ENCODE results near the gene BSDC1. TPM values are rescaled to one million over a fixed set of nuclear protein-coding genes. Genes with fewer than 3 reads are reported as not detected.

BSDC1 gene
- total and polyA plus RNA-seq, 2 of the 13 experiments (the other 11 are each of a cell fraction or from before 2014, with no cell fraction given): 40.3 to 64.2 TPM

- TF ChIP-seq, protein P1, sequence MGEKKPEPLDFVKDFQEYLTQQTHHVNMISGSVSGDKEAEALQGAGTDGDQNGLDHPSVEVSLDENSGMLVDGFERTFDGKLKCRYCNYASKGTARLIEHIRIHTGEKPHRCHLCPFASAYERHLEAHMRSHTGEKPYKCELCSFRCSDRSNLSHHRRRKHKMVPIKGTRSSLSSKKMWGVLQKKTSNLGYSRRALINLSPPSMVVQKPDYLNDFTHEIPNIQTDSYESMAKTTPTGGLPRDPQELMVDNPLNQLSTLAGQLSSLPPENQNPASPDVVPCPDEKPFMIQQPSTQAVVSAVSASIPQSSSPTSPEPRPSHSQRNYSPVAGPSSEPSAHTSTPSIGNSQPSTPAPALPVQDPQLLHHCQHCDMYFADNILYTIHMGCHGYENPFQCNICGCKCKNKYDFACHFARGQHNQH (CRISPR knock-in tag; IDR thresholded peaks at IDR 0.05): peak; percentile 53
- TF ChIP-seq ZNF766 (CRISPR knock-in tag; IDR thresholded peaks at IDR 0.05; ENCODE audit: borderline replicate concordance): 0 out of 2 replicates have a peak, but pooled peaks have one; percentile 58
- peak; percentile 76 for TF ChIP-seq ZNF331 (CRISPR knock-in tag; IDR thresholded peaks at IDR 0.05)
- TF ChIP-seq ZNF597 (CRISPR knock-in tag; IDR thresholded peaks at IDR 0.05): no peak
- peak; percentile 76; the same call in 1 of the 2 replicates for TF ChIP-seq ZNF557 (CRISPR knock-in tag; IDR thresholded peaks at IDR 0.05)
- TF ChIP-seq ZNF547 (CRISPR knock-in tag; IDR thresholded peaks at IDR 0.05): 0 out of 2 replicates have a peak, but pooled peaks have one; percentile 3
- no peak for TF ChIP-seq ZMAT5 (CRISPR knock-in tag; IDR thresholded peaks at IDR 0.05; ENCODE audit: borderline replicate concordance, low read depth)
- TF ChIP-seq CCDC6 (CRISPR knock-in tag; IDR thresholded peaks at IDR 0.05): peak; percentile 77; the same call in 1 of the 2 replicates
- TF ChIP-seq ZNF660 (CRISPR knock-in tag; IDR thresholded peaks at IDR 0.05; ENCODE audit: borderline replicate concordance, low read depth): 0 out of 2 replicates have a peak, but pooled peaks have one; percentile 75
- TF ChIP-seq PAX8 (CRISPR knock-in tag; IDR thresholded peaks at IDR 0.05; ENCODE audit: borderline replicate concordance): 0 out of 2 replicates have a peak, but pooled peaks have one; percentile 44
- TF ChIP-seq ZSCAN21 (CRISPR knock-in tag; IDR thresholded peaks at IDR 0.05; ENCODE audit: borderline replicate concordance): peak; percentile 72; the same call in 1 of the 2 replicates
- TF ChIP-seq ARID2 (CRISPR knock-in tag; IDR thresholded peaks at IDR 0.05; ENCODE audit: borderline replicate concordance): peak; percentile 87; the same call in 1 of the 2 replicates
- TF ChIP-seq, protein P2, sequence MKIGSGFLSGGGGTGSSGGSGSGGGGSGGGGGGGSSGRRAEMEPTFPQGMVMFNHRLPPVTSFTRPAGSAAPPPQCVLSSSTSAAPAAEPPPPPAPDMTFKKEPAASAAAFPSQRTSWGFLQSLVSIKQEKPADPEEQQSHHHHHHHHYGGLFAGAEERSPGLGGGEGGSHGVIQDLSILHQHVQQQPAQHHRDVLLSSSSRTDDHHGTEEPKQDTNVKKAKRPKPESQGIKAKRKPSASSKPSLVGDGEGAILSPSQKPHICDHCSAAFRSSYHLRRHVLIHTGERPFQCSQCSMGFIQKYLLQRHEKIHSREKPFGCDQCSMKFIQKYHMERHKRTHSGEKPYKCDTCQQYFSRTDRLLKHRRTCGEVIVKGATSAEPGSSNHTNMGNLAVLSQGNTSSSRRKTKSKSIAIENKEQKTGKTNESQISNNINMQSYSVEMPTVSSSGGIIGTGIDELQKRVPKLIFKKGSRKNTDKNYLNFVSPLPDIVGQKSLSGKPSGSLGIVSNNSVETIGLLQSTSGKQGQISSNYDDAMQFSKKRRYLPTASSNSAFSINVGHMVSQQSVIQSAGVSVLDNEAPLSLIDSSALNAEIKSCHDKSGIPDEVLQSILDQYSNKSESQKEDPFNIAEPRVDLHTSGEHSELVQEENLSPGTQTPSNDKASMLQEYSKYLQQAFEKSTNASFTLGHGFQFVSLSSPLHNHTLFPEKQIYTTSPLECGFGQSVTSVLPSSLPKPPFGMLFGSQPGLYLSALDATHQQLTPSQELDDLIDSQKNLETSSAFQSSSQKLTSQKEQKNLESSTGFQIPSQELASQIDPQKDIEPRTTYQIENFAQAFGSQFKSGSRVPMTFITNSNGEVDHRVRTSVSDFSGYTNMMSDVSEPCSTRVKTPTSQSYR (CRISPR knock-in tag; IDR thresholded peaks at IDR 0.05; ENCODE audit: borderline replicate concordance): peak; percentile 100
- peak; percentile 29 for TF ChIP-seq FOSL2 (CRISPR knock-in tag; IDR thresholded peaks at IDR 0.05)
- TF ChIP-seq GATA4 (IDR thresholded peaks at IDR 0.05; ENCODE audit: borderline replicate concordance, low read depth): no peak
- peak; percentile 32; the same call in 1 of the 2 replicates for TF ChIP-seq ZNF12 (CRISPR knock-in tag; IDR thresholded peaks at IDR 0.05)
- TF ChIP-seq DMAP1 (CRISPR knock-in tag; IDR thresholded peaks at IDR 0.05): 0 out of 2 replicates have a peak, but pooled peaks have one; percentile 29
- TF ChIP-seq ZNF333 (CRISPR knock-in tag; IDR thresholded peaks at IDR 0.05; ENCODE audit: borderline replicate concordance): no peak
- TF ChIP-seq EZH2 (conservative IDR thresholded peaks at IDR 0.05; ENCODE audit: low read depth, low read length): no peak
- peak; percentile 74; the same call in 1 of the 2 replicates for TF ChIP-seq HES4 (CRISPR knock-in tag; IDR thresholded peaks at IDR 0.05; ENCODE audit: borderline replicate concordance)
- TF ChIP-seq GABPA (IDR thresholded peaks at IDR 0.05; ENCODE audit: low read depth, low read length): 0 out of 2 replicates have a peak, but pooled peaks have one; percentile 25
- no peak for TF ChIP-seq GABPA (CRISPR knock-in tag; IDR thresholded peaks at IDR 0.05; ENCODE audit: low read depth)
- TF ChIP-seq, protein P3, sequence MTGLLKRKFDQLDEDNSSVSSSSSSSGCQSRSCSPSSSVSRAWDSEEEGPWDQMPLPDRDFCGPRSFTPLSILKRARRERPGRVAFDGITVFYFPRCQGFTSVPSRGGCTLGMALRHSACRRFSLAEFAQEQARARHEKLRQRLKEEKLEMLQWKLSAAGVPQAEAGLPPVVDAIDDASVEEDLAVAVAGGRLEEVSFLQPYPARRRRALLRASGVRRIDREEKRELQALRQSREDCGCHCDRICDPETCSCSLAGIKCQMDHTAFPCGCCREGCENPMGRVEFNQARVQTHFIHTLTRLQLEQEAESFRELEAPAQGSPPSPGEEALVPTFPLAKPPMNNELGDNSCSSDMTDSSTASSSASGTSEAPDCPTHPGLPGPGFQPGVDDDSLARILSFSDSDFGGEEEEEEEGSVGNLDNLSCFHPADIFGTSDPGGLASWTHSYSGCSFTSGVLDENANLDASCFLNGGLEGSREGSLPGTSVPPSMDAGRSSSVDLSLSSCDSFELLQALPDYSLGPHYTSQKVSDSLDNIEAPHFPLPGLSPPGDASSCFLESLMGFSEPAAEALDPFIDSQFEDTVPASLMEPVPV (CRISPR knock-in tag; IDR thresholded peaks at IDR 0.05): peak; percentile 74; the same call in 1 of the 2 replicates
Observed at GRCh38 chr1:32350785-32351398, 43.3 kb downstream of the BSDC1 start (continued).

Measured in HepG2 (cell line).